HG03521 (cell line): ENCODE data around the gene SDK2.

Experiments
- ATAC-seq: cut with Tn5 transposase; IDR thresholded peaks from one replicate; pipeline ENCODE4 v1.9.1; 2021; ENCODE audit warnings: mild to moderate bottlenecking, moderate library complexity; ENCODE audit not compliant: unreplicated experiment

The SDK2 gene

DNA sequence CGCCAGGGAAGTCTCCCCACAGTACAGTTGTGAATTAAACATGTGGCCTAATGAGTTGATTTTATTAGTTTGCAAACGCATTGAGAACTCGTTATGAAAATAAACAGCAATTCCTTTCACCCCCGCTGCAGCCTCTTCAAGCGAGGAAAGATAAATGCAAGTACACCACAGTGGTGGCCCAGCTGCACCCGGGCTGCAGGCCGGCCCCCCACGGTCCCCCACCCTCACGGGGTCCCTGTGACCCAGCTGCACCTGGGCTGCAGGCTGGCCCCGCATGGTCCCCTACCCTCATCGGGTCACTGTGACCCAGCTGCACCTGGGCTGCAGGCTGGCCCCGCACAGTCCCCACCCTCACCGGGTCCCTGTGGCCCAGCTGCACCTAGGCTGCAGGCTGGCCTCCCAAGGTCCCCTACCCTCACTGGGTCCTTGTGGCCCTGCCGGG lies 32.2 kb downstream of the SDK2 start:
- no peak for ATAC-seq

DNA sequence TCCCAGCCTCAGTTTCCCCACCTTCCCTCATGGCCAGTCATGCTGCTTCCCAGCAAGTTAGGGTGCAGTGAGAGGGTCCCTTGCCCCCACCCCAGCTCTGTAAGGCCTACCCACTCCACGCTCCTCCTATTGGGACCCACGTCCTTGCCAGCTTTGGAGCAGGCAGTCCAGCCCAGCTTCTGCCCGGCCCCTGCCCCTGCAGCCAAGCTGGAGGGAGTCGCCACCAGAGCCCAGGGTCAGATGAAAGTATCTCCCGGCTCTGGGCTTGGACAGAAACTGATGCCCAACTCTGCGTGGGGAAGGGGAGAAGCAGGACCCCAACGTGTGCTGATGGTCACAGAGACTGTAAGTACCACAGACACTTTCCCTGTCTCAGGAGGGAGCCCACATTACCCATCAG lies 32.6 kb downstream of the SDK2 start:
- no peak for ATAC-seq

DNA sequence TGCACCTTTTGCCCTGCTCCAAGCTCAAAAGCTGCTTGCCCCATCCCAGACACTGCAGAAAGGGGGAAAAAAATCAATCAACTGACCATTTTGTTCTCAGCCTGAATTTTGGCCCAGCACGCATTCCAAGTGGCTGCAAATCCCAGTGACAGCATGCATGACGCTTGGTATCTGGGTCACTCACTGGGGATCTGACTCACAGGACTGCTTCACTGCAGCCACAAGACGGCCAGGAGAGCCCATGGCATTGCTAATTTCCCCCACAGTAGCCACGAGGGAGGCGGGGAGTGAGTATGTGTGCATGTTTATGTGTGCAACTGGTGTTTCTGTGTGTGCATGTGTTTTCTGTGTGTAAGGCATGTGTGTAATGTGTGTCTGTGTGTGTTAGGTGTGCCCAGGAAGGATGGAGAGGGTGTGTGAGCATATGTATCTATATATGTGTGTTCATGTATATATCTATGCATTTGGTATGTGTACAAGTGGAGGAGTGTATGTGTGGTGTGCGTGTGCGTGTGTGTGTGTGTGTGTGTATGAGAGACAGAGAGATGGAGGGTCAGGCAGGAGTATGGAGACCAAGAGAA lies 33.8 kb downstream of the SDK2 start:
- ATAC-seq = no peak

DNA sequence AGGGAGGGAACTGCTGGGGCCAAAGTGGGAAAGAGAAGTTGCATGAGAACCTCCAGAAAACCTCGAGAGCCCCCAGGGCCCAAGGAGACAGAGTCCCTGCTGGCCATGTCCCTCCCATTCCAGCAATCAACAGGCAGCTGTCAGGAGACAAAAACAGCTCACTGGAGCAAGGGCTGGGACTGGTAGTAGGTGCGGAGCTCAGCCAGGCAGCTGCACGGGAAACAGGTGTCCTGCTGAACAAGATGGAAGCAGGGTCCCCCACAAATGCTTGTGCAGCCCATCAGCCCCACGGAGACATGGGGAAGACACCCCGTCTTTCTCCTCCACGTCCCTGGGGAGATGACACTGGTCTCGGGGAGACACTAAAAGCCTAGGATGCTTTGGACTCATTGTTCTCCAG lies 34.5 kb downstream of the SDK2 start:
- ATAC-seq = no peak

DNA sequence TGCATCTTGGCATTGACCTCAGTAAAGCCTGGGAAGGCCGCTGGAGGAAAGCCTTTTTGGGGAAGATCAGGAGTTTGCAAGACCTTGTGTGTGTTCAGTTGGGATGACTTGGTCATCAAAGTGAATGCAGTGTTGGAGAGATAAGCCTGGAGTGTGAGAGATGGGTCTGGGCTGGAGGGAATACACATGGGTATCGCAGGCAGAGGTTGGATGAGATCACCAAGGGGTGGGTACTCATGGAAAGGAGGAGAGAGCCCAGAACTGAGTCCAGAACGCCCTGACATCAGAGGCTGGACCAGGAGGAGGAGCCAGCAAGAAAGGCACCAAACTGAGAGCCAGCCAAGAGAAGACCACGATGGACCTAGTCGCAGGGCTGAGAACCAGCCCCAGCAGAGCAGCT lies 35.2 kb downstream of the SDK2 start:
- no peak for ATAC-seq

DNA sequence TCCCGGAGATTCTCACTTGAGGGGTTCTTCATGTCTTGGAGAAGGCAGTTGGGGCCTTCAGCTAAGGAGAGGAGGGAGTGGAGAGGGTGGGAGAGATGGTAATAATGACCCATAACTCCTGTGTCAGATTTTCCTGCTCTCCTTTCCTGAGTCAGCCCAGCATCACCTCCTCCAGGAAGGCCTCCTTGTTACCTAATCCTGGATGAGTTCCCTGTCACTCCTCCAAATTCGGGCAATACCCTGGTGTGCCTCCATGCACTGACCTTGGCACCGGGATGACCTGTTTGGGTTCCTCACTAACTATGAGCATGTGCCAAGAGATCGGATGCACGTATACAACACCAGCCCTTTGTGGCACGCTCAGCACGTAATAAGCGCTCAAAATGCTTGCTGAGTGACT lies 38.8 kb downstream of the SDK2 start:
- ATAC-seq = no peak

DNA sequence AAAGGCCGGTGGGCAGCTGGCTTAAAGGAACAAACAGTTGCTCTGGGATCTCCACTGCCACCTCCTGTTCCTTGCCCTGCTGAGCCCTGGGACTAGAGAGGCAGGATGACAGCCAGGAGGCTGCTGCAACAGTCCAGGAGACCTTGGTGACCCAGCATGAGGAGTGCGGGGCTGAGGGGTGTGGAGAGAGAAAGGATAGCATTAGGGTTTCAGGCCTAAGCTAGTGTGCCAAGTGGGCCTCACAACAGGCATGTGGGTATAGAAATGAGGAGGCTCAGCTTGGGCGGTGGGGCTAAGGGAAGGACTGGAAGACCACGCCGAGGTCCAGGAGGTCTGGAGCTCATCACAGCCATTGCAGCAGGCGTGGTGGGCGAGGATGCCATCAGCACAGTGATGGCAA lies 39.8 kb downstream of the SDK2 start:
- no peak for ATAC-seq

DNA sequence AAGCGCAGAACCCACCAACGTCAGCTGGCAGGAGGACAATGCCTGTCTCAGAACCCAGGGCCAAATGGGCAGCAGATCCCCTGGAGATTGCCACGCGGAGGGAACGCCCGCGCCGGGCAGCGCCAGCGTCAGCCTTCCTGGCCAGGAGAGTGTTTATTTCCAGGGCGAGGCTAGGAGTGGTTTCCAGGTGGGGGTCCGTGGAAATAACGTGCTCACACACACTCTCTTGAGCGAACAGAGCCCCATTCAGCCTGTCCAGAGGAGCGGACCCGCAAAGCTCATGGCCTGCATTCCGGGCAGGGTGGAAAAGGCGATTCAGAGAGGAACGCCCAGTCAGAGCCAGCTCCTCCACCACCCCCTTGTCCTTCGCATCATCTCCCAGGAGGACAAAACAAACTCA lies 40.3 kb downstream of the SDK2 start:
- no peak for ATAC-seq

DNA sequence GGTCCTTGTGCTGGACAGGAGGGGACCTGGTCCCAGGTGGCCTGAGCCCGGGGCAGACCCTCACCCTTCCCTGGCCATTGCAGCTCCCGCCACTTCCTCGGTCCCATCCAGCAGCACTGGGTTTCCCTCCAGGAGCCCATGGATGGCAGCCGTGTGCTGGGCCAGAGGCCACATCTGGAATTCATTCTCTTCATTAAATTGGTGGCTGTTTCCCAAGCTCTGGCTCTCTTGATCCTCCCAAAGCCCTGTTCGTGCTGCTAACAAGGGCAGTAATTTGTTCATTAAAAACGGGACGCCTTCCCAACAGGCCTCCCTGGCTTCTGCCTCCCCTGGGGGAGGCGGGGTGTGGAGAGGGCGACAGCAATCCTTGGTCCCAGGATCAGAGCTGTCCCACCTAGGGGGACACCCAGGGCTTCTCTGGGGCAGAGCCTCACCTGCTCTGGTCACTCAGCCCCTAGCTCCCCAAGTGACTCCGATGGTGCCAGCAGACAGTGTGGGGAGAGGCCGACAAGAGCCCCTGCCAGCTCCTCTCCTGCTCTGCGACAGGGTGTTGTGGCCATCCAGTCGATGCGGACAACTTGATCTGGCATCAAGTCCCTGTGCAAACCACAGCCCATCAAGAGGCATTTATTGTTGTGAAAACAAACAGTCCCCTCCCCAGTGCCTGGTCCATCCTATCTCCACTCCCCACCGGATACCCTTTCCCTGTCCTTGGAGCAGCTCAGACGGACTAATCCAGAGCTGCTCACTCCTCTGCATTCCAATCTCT lies 44.0 kb downstream of the SDK2 start:
- ATAC-seq = no peak

DNA sequence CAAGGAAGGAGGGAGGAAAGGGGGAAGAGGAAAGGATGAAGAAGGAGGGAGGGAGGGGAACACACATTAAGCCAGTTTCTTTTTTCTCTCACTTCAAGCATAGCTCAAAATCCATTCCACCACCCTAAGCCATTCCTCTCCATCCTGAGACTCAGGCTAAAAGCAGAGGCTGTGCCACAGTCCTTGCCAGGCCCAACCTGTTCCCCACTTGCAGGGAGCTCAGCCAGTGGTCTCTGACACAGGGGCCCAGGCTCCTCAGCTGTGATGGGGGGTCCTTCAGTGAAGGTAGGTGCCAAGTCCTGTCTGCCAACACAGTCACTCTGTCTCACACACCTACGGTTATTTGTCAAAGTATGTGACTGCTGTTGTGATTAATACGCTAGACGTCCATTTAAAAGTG lies 44.6 kb downstream of the SDK2 start:
- no peak for ATAC-seq

DNA sequence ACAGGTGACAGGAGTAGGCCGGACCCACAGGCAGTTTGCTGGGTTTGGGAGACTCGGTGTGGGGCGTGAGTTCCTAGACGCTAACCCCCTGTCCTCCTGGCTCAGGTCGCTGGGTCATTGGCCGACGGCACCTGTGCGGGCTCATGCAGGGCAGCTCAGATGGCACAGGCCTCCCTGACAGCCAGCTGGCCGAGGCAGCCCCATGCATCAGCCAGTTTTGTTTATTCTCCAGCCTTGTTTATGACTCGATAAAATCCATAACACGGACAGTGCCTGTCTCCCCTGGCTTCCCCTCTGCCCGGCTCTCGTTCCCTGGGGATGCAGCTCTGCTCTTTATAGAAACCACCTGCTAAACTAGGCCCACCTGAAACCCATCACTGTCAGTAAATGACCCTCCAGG lies 46.0 kb downstream of the SDK2 start:
- ATAC-seq = no peak

DNA sequence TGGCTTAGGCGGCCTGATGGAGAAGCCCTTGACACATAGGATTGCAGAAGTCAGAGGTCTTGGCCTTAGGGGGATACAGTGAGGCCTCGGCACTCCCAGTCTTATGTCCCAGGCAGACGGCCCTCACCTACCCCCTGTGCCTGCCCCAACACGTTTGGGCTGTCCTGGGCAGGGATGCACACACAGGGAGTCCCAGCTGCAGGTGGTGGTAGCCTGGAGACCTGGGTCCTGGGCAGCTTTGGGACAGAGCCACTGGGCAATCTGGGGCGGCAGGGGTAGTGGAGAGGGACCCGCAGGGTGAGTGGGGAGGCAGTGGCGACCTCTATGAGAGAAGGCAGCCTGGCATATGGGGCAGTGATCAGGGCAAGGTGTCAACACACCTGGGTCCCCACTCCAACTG lies 48.3 kb downstream of the SDK2 start:
- ATAC-seq = no peak

DNA sequence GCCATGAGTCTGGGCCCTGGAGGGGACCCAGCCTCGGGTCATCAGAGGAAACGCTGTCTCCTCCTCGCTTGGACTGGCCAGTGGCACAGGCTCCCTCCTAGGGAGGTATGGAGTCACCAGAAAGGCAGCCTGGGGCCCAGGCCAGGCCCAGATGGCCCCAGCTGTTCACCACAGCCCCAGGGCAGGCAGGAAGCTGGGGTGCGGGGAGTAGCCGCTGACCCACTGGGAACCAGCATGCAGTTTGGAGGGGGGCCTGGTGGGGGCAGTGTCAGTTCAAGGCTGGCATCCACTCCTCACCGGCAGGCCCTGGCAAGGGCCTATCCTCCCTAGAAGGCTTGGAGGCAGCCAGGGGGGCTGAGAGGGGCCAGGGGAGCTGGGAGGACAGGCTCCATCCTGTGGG lies 48.8 kb downstream of the SDK2 start:
- ATAC-seq = no peak

DNA sequence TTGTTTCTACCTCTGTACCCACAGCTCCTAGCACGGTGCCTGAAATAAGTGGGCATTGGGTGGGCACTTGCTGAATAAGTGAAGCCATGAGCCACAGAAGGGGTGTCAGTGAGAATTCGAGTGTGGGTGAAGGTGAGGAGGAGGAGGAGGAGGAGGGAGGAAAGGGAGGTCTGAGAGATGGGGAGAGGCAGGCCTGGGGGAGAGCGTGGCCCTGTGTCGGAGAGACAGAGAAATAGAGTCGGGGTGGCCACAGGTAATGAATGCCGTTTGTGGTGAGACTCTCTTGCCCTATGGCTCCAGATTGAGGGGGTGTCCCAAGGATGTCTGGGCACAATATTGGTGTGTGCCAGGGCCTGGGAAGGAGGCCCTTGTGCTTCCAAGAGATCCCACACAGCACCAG lies 49.2 kb downstream of the SDK2 start:
- ATAC-seq = no peak

DNA sequence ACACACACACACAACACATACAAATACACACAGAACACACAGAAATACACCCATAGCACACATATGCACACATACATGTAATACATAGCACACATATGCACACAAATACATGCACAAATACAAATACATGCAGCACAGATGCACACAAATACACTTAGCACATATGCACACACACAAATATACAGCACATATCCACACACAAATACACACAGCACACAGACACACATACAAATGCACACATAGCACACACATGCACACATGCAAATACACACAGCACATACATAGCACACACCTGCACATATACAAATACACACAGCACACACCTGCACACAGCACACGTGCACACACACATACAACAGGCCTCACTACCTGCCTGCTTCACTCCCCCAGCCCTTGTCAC lies 49.6 kb downstream of the SDK2 start:
- no peak for ATAC-seq

DNA sequence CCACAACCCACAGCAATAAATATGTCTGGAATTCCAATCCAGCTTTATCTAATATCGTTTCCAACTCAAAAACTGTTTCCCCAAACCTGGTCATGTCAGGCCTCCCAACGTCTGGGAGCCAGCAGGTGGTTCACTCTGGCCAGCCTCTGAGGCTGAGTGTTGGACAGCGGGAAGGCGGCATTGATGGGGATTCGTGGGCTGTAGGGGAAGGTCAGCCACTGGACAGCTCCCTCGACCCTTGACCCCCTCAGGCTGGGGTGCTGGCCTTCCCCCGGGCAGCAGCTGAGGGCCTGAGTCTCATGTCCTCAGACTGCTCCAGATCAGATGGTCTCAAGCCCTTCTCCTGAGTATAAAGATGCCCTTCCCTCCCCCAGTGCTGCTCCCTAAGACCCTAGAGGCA lies 50.2 kb downstream of the SDK2 start:
- ATAC-seq = no peak

DNA sequence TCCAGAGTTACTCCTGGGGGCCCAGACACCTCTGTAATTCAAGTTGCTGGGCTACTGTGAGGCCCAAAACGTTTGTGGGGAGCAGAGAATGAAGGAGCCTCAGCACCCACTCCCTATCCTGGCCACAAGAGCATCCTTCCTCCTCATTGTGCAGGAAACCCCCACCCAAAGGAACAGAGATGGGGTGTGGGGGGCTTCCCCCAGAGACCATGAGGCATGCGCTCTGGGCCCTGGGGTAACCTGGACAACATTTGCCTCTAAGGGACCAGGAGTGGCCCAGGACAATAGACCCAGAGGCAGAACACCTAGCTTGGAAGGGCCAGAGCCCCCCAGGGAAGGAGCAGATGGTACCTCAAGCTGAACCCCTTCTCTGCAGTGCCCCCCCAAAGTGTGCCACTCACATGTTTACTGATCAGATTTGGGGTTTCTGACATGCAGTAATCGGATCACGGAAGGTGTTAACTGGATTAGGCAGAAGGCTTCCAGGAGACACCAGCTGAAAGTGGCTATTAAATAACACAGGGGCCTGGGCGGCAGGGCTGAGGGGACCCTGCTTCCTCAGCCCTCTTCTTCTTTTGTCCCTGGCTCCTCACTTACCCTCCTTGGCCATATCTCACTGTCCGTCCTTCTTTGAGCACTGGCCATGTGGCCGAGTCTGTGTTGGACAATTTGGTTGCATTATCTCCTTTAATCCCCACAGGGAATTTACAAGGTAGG lies 50.8 kb downstream of the SDK2 start:
- ATAC-seq = no peak

DNA sequence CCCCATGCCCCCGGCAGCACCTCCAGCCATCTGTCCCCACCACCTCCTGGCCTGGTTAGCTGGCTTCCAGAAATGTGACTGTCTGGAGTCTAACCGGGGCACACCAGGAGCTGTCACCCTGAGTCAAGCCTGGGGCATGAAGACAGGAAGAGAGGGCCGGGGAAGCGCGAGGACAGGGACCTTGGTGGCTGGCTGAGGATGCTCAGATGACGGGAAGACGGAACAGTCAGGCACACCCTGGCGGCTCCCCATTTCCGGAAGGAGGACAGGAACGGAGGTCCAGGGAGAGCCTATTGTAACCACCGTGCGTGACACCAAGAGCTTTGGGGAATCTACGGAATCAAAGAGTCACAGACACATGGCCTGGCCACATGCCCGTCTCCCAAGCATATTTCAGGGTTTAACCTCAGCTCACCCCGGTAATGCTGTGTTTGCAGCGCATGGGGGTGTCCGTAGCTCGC lies 51.7 kb downstream of the SDK2 start:
- ATAC-seq = no peak

DNA sequence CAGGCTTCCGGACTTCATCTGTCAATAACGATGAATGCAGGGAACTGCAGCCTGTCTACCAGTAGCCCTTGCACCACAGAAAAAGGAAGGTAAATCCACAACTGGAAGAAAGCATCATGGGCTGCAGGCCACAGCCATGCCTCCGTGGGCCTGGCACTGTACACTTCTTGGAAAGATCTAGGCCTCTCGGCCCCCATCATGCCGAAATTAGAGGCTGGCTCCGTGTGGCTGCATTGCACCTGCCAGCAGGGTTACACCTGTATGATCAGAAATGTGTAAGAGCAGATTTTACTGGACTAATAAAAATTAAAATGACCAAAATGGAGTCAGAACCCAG lies 52.2 kb downstream of the SDK2 start:
- no peak for ATAC-seq

DNA sequence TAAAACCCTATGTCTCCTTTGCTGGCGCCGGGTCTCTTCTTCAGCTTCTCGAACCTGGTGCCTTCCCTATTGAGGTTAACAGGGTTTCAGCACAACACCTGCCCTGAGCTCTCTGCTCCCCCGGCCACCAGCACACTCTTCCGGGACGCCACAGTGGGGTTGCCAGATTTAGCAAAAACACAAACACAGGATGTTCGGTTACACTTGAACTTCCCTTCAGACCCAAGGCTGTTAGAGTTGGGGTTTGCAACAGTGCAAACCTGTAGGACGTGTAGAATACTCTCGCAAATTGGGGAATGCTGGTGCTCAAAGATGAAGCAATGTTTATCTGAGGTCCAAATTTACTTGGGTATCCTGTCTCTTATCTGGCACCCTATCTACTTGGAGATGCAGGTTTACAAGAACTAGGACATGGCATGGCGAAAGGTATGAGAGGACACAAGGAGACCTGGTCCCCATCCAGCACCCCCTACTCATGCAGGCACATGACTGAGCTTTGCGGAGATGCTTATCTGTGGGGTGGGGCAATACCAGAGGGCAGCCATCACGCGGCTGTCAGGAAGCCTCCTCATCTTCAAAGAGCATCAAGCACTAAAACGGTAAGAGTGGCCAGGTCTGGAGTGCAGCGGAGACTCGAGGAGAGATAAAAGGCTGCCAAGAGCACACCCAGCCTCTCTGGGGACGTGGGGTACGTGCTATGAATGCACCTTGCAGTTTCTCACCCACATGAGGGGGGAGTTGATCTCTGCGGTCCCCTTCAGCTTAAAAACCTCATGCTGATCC lies 52.8 kb downstream of the SDK2 start:
- peak; percentile 68 for ATAC-seq

DNA sequence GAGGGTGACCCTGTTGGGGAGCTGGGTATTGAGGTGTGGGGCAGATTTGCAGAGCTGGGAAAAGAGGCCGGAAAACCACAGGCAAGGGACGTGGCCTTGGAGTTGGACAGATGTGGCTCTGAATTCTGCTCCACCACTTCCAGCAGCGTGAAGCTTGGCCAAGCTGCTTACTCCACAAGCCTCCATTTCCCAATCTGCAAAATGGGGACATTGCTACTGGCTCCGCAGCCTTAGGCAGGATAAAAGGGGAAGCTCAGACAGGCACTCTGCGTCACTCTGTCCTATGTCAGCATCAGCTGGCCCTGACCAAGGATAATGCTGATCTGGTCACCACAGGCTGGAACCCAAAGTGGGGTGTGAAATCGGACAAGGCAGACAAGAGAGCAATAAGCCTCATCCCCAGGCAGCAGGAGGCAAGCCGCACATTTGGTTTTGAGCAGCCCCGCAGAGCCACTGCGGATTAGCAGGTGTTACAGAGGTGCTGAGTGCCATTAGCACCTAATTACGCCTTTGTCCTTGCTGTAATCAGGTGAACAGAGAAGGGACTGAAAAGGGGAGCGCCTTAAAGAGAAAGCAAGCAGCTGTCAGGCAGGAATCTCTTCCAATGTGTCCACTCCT lies 54.8 kb downstream of the SDK2 start:
- no peak for ATAC-seq
